ENCODE results near the gene LCK. TPM values are rescaled to one million over a fixed set of nuclear protein-coding genes. Genes with fewer than 3 reads are reported as not detected.

Gene LCK
- total RNA-seq, 4 donors from 2014 or later = 0.38 to 3.6 (median 1.6) TPM

DNA sequence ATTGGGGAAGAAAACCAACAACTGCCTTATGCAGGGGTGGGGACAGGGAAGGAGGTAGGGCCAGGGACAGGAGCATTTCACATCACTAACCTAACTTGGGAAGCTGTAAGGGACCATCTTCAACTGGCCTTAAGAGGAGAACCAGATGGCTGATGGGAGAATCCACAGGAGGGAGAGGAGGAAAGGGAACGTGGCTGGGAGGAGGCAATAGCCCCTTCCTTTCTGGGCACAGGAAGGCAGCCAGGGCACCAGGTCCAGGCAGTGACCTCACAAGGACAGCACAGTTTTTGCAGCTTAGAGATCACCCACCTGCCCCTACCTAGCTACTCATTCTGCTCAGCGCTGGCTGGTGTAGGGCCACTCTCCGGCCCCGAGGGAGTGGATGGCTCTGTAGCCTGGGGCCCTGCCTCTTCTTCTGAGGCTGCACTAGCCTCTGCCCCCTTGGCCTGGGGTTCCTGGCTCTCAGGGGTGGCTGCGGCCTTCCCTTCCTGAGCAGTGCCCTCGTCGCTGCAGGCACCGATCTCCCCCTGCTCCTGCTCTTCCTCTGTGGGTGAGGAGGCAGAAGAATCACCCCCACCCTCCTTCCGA, 83.3 kb downstream of the LCK start:
- TF ChIP-seq, protein P1, sequence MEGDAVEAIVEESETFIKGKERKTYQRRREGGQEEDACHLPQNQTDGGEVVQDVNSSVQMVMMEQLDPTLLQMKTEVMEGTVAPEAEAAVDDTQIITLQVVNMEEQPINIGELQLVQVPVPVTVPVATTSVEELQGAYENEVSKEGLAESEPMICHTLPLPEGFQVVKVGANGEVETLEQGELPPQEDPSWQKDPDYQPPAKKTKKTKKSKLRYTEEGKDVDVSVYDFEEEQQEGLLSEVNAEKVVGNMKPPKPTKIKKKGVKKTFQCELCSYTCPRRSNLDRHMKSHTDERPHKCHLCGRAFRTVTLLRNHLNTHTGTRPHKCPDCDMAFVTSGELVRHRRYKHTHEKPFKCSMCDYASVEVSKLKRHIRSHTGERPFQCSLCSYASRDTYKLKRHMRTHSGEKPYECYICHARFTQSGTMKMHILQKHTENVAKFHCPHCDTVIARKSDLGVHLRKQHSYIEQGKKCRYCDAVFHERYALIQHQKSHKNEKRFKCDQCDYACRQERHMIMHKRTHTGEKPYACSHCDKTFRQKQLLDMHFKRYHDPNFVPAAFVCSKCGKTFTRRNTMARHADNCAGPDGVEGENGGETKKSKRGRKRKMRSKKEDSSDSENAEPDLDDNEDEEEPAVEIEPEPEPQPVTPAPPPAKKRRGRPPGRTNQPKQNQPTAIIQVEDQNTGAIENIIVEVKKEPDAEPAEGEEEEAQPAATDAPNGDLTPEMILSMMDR (IDR thresholded peaks at IDR 0.05; ENCODE audit: low read depth) = no peak

DNA sequence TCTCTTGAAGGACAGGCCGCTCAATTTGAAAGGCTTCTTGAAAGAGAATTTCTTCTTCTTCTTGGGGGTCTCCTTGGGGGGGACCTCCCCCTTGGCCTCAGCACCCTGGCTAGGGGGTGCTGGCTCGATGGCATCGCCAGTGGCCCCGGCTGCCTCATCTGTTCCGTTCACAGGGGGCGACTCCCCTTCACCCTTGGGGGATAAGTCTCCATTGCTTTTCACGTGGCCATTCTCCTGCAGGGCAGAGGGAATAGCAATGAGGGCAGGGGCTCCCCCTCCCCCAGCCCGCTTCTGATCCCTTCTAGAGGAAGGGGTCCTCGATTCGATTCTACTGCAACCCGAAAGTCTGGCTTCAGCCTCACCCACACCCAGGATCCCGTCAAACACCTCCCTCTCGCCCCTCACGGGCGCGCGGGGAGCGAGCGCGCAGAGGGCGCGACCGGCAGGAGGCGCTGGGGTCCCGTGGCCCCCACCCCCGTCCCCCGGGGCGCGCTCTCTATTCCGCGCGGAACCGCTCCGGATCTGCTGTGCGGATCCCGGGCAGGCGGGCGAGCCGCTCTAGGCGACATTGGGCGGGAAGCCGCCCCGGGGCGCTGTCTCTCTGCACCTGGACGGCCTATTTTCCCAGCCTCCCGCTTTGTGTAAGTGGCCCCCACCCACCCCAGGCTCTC, 83.9 kb downstream of the LCK start:
- TF ChIP-seq, protein P1 (IDR thresholded peaks at IDR 0.05; ENCODE audit: low read depth) = no peak

DNA sequence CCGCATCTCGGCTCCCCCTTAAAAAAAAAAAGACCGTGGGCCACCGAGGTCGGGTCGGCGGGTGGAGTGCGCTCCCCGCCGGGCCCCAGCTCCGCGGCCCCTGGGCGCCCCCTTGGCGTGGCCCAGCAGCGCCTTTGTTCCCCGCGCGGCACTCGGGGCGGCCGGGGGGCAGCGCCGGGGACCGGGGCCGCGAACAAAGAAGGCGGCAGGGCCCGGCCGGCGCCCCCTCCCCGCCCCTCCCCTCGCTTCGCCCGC, 84.4 kb downstream of the LCK start:
- TF ChIP-seq, protein P1 (IDR thresholded peaks at IDR 0.05; ENCODE audit: low read depth) = no peak

Small RNA genes within 50 kb of the gene (small RNA-seq; reads per million reads assigned to genes)
- gene RF00017 = not detected
- gene RF00019 = 0.49 reads per million

Other genes with a start within 250 kb of the LCK start
- gene KHDRBS1, start 237.4 kb upstream of the LCK start, total RNA-seq = 10 to 100 TPM; 56.4 to 92.9 (median 63.2) TPM
- gene TMEM39B, start 178.3 kb upstream of the LCK start, total RNA-seq = 1 to 10 TPM; 1.8 to 6.8 (median 4.7) TPM
- 10 to 100 TPM; 31.4 to 41.6 (median 33.7) TPM for gene KPNA6, start 143.2 kb upstream of the LCK start, total RNA-seq
- 10 to 100 TPM; 28.4 to 40.5 (median 36.9) TPM for gene TXLNA, start 71.6 kb upstream of the LCK start, total RNA-seq
- 1 to 10 TPM in 2 of 4 donors, under 1 TPM in 1, not detected in 1; 0.75 to 2.7 (median 2.2) TPM for gene CCDC28B, start 50.7 kb upstream of the LCK start, total RNA-seq
- gene IQCC, start 45.6 kb upstream of the LCK start, total RNA-seq = 1 to 10 TPM in 2 of 4 donors, under 1 TPM in 1, not detected in 1; 0.85 to 1.5 (median 1.1) TPM
- not detected for gene DCDC2B, start 42.2 kb upstream of the LCK start, total RNA-seq
- gene TMEM234, start 28.9 kb upstream of the LCK start, total RNA-seq = 10 to 100 TPM in 1 of 4 donors, 1 to 10 TPM in 3; 7.0 to 18.6 (median 9.4) TPM
- 100 to 1,000 TPM; 137 to 166 (median 147) TPM for gene EIF3I, start 28.9 kb upstream of the LCK start, total RNA-seq
- gene FAM167B, start 4.0 kb upstream of the LCK start, total RNA-seq = 1 to 10 TPM in 2 of 4 donors, under 1 TPM in 2; 0.85 to 5.5 (median 1.1) TPM
- 10 to 100 TPM; 28.6 to 35.0 (median 31.1) TPM for gene HDAC1, start 40.8 kb downstream of the LCK start, total RNA-seq
- gene MARCKSL1, start 85.0 kb downstream of the LCK start, total RNA-seq = 10 to 100 TPM in 1 of 4 donors, 1 to 10 TPM in 3; 4.2 to 10.3 (median 7.4) TPM
- 10 to 100 TPM in 1 of 4 donors, 1 to 10 TPM in 3; 2.0 to 19.2 (median 6.9) TPM for gene FAM229A, start 111.2 kb downstream of the LCK start, total RNA-seq
- gene TSSK3, start 111.3 kb downstream of the LCK start, total RNA-seq = 1 to 10 TPM in 2 of 4 donors, under 1 TPM in 1, not detected in 1; 0.51 to 2.9 (median 1.1) TPM
- gene BSDC1, start 143.2 kb downstream of the LCK start, total RNA-seq = 10 to 100 TPM; 49.4 to 92.1 (median 71.9) TPM
- gene ZBTB8B, start 213.8 kb downstream of the LCK start, total RNA-seq = under 1 TPM in 1 of 4 donors, not detected in 3; under 0.01 TPM

Measured in subcutaneous adipose tissue (tissue), 4 donors.